Mesothelial cell of epicardium (in vitro differentiated cells): ENCODE measurements around the gene RLN3. TPM values are rescaled to one million over a fixed set of nuclear protein-coding genes. Genes with fewer than 3 reads are reported as not detected.

Experiments used
- DNase-seq, 2 experiments: peaks; one replicate each; pipeline ENCODE4 v3.0.0; 2021; ENCODE audit warnings: low spot score in 2 of 2; ENCODE audit not compliant: unreplicated experiment in 2 of 2
- H3K27ac Mint-ChIP-seq: 2 replicates; pipeline ENCODE4 v1.8.0; 2021; ENCODE audit warnings: mixed read lengths
- H3K27me3 Mint-ChIP-seq: 2 replicates; pipeline ENCODE4 v1.8.0; 2021; ENCODE audit warnings: low read depth, mixed read lengths
- H3K36me3 Mint-ChIP-seq: 2 replicates; pipeline ENCODE4 v1.8.0; 2021; ENCODE audit warnings: mixed read lengths
- H3K4me1 Mint-ChIP-seq: 2 replicates; pipeline ENCODE4 v1.8.0; 2021; ENCODE audit warnings: mixed read lengths
- H3K4me3 Mint-ChIP-seq: 2 replicates; pipeline ENCODE4 v1.8.0; 2021; ENCODE audit warnings: mild to moderate bottlenecking, moderate library complexity, mixed read lengths
- H3K9me3 Mint-ChIP-seq: 2 replicates; pipeline ENCODE4 v1.8.0; 2021; ENCODE audit warnings: mixed read lengths
- total RNA-seq: library from RNA; stranded (reverse); gene quantifications from 3 replicates; pipeline ENCODE4 v1.2.1, GENCODE V29; 2021
- TF ChIP-seq, protein P1 (sequence below): fragments of 200-600 bp; sonication (generic); IDR thresholded peaks from one replicate; pipeline ENCODE4 v1.5.0; 2021; ENCODE audit warnings: antibody characterized with exemption; ENCODE audit not compliant: unreplicated experiment

Gene RLN3
- total RNA-seq, 1 donor from 2014 or later = not detected

DNA sequence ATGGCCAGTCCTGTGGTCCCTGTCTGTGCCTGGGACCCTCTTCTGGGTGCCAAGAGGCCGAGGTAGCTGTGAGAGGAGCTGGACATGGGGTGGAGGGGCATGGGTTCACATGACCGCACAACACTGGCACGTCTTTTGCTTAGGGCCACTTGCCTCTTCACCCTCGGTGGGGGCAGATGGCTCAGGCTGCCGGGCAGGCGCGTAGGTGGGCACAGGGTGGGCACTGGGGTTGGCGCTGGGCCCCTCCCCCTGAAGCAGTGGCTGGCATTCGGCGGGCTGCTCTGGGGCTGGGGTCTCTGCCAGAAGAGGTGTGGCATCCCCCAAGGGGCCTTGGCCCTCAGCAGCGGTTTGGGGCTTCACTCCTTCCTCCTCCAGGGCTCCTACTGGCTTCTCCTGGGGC is 25.6 kb downstream of the RLN3 start:
- Mint-ChIP-seq H3K9me3 (no peaks in the 10 kb centered on the region), H3K27me3 (peaks cover 33% of the 10 kb centered on the region), H3K36me3 (peaks cover 8% of the 10 kb centered on the region), H3K4me3 (no peak overlapping the region), H3K27ac (no peak overlapping the region), H3K4me1 (peaks cover 3% of the 10 kb centered on the region)
- no peak for DNase-seq
- TF ChIP-seq, protein P1, sequence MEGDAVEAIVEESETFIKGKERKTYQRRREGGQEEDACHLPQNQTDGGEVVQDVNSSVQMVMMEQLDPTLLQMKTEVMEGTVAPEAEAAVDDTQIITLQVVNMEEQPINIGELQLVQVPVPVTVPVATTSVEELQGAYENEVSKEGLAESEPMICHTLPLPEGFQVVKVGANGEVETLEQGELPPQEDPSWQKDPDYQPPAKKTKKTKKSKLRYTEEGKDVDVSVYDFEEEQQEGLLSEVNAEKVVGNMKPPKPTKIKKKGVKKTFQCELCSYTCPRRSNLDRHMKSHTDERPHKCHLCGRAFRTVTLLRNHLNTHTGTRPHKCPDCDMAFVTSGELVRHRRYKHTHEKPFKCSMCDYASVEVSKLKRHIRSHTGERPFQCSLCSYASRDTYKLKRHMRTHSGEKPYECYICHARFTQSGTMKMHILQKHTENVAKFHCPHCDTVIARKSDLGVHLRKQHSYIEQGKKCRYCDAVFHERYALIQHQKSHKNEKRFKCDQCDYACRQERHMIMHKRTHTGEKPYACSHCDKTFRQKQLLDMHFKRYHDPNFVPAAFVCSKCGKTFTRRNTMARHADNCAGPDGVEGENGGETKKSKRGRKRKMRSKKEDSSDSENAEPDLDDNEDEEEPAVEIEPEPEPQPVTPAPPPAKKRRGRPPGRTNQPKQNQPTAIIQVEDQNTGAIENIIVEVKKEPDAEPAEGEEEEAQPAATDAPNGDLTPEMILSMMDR = no peak

DNA sequence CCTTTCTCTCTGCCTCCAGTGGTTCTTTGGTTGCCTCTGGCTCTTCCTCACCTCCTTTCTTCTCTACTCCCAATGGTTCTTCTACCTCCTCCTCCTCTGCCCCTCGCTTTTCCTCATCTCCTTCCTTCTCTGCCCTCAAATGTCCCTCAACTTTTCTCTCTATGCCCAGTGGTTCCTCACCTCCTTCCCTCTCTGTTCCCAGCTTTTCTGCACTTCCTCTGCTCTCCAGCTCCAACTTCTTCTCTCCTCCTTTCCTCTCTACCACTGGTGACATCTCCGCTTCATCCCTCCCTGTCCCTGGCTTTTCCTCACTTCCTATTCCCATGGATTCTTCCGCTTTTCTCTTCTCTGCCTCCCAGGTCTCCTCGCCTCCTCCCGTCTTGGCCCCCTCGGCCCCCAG is 26.2 kb downstream of the RLN3 start:
- H3K9me3 Mint-ChIP-seq = no peaks in the 10 kb centered on the region
- peaks cover 39% of the 10 kb centered on the region for H3K27me3 Mint-ChIP-seq
- no peak overlapping the region for H3K4me3 Mint-ChIP-seq
- TF ChIP-seq, protein P1 = no peak
- H3K27ac Mint-ChIP-seq = no peak overlapping the region
- H3K4me1 Mint-ChIP-seq = peaks cover 3% of the 10 kb centered on the region
- DNase-seq = no peak
- H3K36me3 Mint-ChIP-seq = peaks cover 8% of the 10 kb centered on the region

DNA sequence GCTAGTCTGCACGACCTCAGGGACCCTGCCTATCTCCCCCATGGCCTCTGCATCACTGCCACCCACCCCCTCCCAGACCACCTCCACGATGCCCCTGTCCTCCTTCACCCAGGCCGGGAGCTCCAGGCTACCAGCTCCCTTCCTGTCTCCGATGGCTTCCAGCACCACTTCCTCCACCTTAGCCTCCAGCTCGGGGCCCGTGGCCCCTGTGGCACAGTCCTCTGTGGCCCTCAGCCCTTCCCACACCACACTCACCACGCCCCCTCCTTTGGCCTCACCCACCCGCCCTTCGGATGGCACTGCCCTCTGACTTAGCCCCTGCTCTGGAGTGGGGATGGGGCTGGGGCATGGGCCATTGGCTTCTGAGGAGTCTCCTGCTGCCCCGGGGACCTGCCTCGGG is 26.8 kb downstream of the RLN3 start:
- H3K4me3 Mint-ChIP-seq = no peak overlapping the region
- no peak overlapping the region for H3K27ac Mint-ChIP-seq

DNA sequence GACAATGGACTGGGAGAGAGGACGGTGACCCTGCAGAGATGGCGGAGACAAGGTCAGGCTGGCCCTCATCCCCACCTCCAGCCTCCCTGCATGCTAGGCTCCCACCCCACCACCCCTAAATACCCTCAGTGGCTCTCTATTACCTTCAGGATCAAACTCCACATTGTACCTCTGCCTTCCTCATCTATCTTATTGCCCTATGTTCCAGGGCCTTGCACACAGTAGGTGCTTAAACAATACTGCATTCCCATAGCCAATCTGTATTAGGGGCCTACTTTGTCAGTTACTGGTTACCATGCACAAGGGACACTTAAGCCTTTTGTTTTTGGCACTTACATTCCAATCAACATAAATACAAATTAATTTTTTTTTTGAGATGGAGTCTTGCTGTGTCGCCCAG is 27.4 kb downstream of the RLN3 start:
- TF ChIP-seq, protein P1 = no peak
- Mint-ChIP-seq H3K4me3 (no peak overlapping the region), H3K27me3 (peaks cover 49% of the 10 kb centered on the region), H3K27ac (no peak overlapping the region), H3K4me1 (peaks cover 3% of the 10 kb centered on the region), H3K36me3 (peaks cover 6% of the 10 kb centered on the region), H3K9me3 (no peaks in the 10 kb centered on the region)
- no peak for DNase-seq

More for the DNA sequence above, 26.8 kb downstream of the RLN3 start:
- peaks cover 3% of the 10 kb centered on the region for H3K4me1 Mint-ChIP-seq
- peaks cover 44% of the 10 kb centered on the region for H3K27me3 Mint-ChIP-seq
- TF ChIP-seq, protein P1 = no peak
- H3K9me3 Mint-ChIP-seq = no peaks in the 10 kb centered on the region
- H3K36me3 Mint-ChIP-seq = peaks cover 8% of the 10 kb centered on the region
- DNase-seq = no peak

DNA sequence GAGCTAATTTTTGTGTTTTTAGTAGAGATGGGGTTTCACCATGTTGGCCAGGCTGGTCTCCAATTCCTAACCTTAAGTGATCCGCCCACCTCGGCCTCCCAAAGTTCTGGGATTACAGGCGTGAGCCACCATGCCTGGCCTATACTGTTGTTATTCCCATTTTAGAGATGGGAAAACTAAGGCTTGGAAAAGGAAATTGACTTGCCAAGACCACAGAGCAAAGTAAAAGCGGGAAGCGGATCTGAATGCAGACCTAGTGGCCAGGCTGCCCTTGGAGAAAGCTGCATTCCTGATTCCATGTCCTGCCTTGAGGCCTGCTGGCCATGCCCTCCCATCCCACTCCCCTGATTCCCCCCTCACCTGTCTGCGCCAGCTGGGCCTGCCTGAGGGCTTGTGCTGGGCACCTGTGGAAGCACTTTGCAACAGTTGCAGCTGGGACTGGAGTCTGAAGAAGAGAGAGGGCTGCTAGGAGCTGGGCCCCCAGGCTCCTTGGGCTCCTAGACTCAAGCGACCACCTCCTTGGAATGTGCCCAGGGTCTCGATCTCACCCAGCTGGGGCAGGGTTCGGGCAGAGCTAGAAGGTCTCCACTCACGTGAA is 28.2 kb downstream of the RLN3 start:
- Mint-ChIP-seq H3K27ac (no peak overlapping the region), H3K4me3 (peak overlapping the region; percentile 42), H3K4me1 (peaks cover 3% of the 10 kb centered on the region), H3K27me3 (peaks cover 49% of the 10 kb centered on the region), H3K36me3 (peaks cover 5% of the 10 kb centered on the region), H3K9me3 (no peaks in the 10 kb centered on the region)
- DNase-seq = no peak
- TF ChIP-seq, protein P1 = no peak
